CD4-positive, alpha-beta T cell (primary cell): ENCODE measurements around the gene FNDC3B. TPM values are rescaled to one million over a fixed set of nuclear protein-coding genes. Genes with fewer than 3 reads are reported as not detected.

Experiments used
- ATAC-seq: fragments of 200-7000 bp; cut with Tn5 transposase; one replicate; pipeline ENCODE4 v1.10.0; 2022; ENCODE audit warnings: mild to moderate bottlenecking; ENCODE audit not compliant: poor library complexity
- CTCF ChIA-PET: fragments of 350-600 bp; sonication (Branson Sonifier 250); formaldehyde crosslinking; loops from one replicate; lab custom pipeline; 2021; ENCODE audit warnings: antibody characterized with exemption, inconsistent platforms; lab: Charles Lee
- POLR2A ChIA-PET: fragments of 350-600 bp; sonication (Branson Sonifier 250); formaldehyde crosslinking; loops from one replicate; lab custom pipeline; 2021; ENCODE audit warnings: antibody characterized with exemption, inconsistent platforms; lab: Charles Lee
- DNase-seq, 14 experiments: peaks; one replicate each; pipeline ENCODE4 v3.0.0-alpha.2; 2013 to 2020; ENCODE audit warnings: mixed read lengths in 2 of 14
- H3K27ac ChIP-seq, 2 donors: one replicate each; pipeline versions ENCODE4 v1.5.1 to v1.7.0; 2013; ENCODE audit warnings: low read length in 2 of 2, low read depth in 1 of 2, mild to moderate bottlenecking in 1 of 2
- H3K27me3 ChIP-seq, 2 experiments: 1 replicate in 1 of 2; 2 replicates in 1 of 2; pipeline versions ENCODE4 v1.6.1 to v1.7.0; 2013; ENCODE audit warnings: low read length in 2 of 2, control low read depth in 1 of 2, mild to moderate bottlenecking in 1 of 2, moderate library complexity in 1 of 2; ENCODE audit not compliant: insufficient read depth in 2 of 2, control insufficient read depth in 1 of 2
- H3K36me3 ChIP-seq: one replicate; pipeline ENCODE4 v1.6.1; 2013; ENCODE audit warnings: low read length, control low read depth; ENCODE audit not compliant: insufficient read depth
- H3K4me1 ChIP-seq: one replicate; pipeline ENCODE4 v1.6.1; 2013; ENCODE audit warnings: low read length, control low read depth; ENCODE audit not compliant: insufficient read depth
- H3K4me3 ChIP-seq: one replicate; pipeline ENCODE4 v1.5.1; 2013; ENCODE audit warnings: mild to moderate bottlenecking, low read length, moderate library complexity
- H3K9me3 ChIP-seq, 2 experiments: 1 replicate in 1 of 2; 2 replicates in 1 of 2; pipeline versions ENCODE4 v1.6.1 to v1.7.0; 2013; ENCODE audit warnings: low read length in 2 of 2, mild to moderate bottlenecking in 2 of 2, control low read depth in 1 of 2, moderate library complexity in 1 of 2; ENCODE audit not compliant: control insufficient read depth in 1 of 2, insufficient read depth in 1 of 2
- H3K27ac Mint-ChIP-seq: one replicate; pipeline ENCODE4 v1.8.0; 2020; ENCODE audit warnings: mixed read lengths
- H3K27me3 Mint-ChIP-seq: one replicate; pipeline ENCODE4 v1.8.0; 2021; ENCODE audit warnings: mixed read lengths
- H3K36me3 Mint-ChIP-seq: one replicate; pipeline ENCODE4 v1.8.0; 2021; ENCODE audit warnings: low read depth, mixed read lengths
- H3K4me1 Mint-ChIP-seq: one replicate; pipeline ENCODE4 v1.8.0; 2021; ENCODE audit warnings: low read depth, mixed read lengths
- H3K4me3 Mint-ChIP-seq: one replicate; pipeline ENCODE4 v1.8.0; 2020; ENCODE audit warnings: mild to moderate bottlenecking, mixed read lengths
- H3K9me3 Mint-ChIP-seq: one replicate; pipeline ENCODE4 v1.8.0; 2020; ENCODE audit warnings: mixed read lengths
- CTCF ChIP-seq: fragments of 200-600 bp; IDR thresholded peaks from one replicate; pipeline ENCODE4 v1.8.0; 2022; ENCODE audit warnings: antibody characterized with exemption, mild to moderate bottlenecking
- intact Hi-C, 2 experiments: fragments of 100-400 bp; cut with DNase I in 1 of 2; cut with micrococcal nuclease in 1 of 2; formaldehyde crosslinking; loops; one replicate each; pipeline versions ENCODE4 v1.15.1 to v1.9.0; 2023 to 2025; cut with DNase I, micrococcal nuclease
- total RNA-seq, 174 experiments: library from RNA in 2 of 174; stranded (reverse) in 2 of 174; gene quantifications; one replicate each; pipeline ENCODE4 v1.2.3 and lab custom pipeline; 2021 to 2026

Gene FNDC3B
- total RNA-seq, 2 experiments from 2014 or later = 26.1 to 28.7 TPM

- ChIA-PET POLR2A (interaction anchor here (0.6 kb wide), 1 partner anchor 33 kb away, joined by 4 read pairs; no protein-coding TSS in a partner anchor), CTCF (no interaction called here)
- H3K36me3 Mint-ChIP-seq = peaks cover 39% of the 10 kb centered on the region
- ATAC-seq (no peak), DNase-seq (no peak)
- Histone ChIP-seq H3K4me3 (no peak overlapping the region), H3K27me3 (no peaks in the 10 kb centered on the region), H3K36me3 (peaks cover 5% of the 10 kb centered on the region), H3K27ac (no peak overlapping the region), H3K4me1 (no peaks in the 10 kb centered on the region), H3K9me3 (no peaks in the 10 kb centered on the region)
- no peaks in the 10 kb centered on the region for H3K27me3 Mint-ChIP-seq
- intact Hi-C loops = no loop called here
- no peak overlapping the region for H3K27ac Mint-ChIP-seq
- H3K4me3 Mint-ChIP-seq = no peak overlapping the region
- H3K4me1 Mint-ChIP-seq = no peaks in the 10 kb centered on the region
- no peaks in the 10 kb centered on the region for H3K9me3 Mint-ChIP-seq
- TF ChIP-seq CTCF = no peak
These were observed 223.7 kb downstream of the FNDC3B start for GRCh38 chr3:172262991-172263608.

GRCh38 chr3:172263781-172264486 is 224.6 kb downstream of the FNDC3B start:
- Mint-ChIP-seq H3K4me3 (no peak overlapping the region), H3K9me3 (no peaks in the 10 kb centered on the region), H3K27ac (no peak overlapping the region), H3K27me3 (no peaks in the 10 kb centered on the region), H3K36me3 (peaks cover 39% of the 10 kb centered on the region), H3K4me1 (no peaks in the 10 kb centered on the region)
- no peaks in the 10 kb centered on the region for H3K27me3 ChIP-seq
- ChIA-PET CTCF (no interaction called here), POLR2A (no interaction called here)
- H3K4me3 ChIP-seq = no peak overlapping the region
- ATAC-seq = no peak
- no peaks in the 10 kb centered on the region for H3K9me3 ChIP-seq
- H3K27ac ChIP-seq = no peak overlapping the region
- DNase-seq = no peak
- H3K4me1 ChIP-seq = no peaks in the 10 kb centered on the region
- peaks cover 2% of the 10 kb centered on the region for H3K36me3 ChIP-seq
- TF ChIP-seq CTCF = no peak
- intact Hi-C loops = no loop called here

GRCh38 chr3:172266103-172266502 is 226.7 kb downstream of the FNDC3B start:
- H3K9me3 Mint-ChIP-seq = no peaks in the 10 kb centered on the region
- no peak overlapping the region for H3K27ac ChIP-seq
- peaks cover 2% of the 10 kb centered on the region for H3K36me3 ChIP-seq
- no peak for ATAC-seq
- no peaks in the 10 kb centered on the region for H3K27me3 Mint-ChIP-seq
- H3K4me1 Mint-ChIP-seq = no peaks in the 10 kb centered on the region
- H3K9me3 ChIP-seq = no peaks in the 10 kb centered on the region
- no peak for DNase-seq
- intact Hi-C loops = no loop called here
- no peaks in the 10 kb centered on the region for H3K4me1 ChIP-seq
- no peak overlapping the region for H3K27ac Mint-ChIP-seq
- H3K4me3 ChIP-seq = no peak overlapping the region
- H3K27me3 ChIP-seq = no peaks in the 10 kb centered on the region
- no peak for TF ChIP-seq CTCF
- no peak overlapping the region for H3K4me3 Mint-ChIP-seq
- ChIA-PET CTCF (no interaction called here), POLR2A (no interaction called here)
- H3K36me3 Mint-ChIP-seq = peaks cover 33% of the 10 kb centered on the region
